Measurements from ENCODE around the gene ACP1.

ACP1 gene

DNA sequence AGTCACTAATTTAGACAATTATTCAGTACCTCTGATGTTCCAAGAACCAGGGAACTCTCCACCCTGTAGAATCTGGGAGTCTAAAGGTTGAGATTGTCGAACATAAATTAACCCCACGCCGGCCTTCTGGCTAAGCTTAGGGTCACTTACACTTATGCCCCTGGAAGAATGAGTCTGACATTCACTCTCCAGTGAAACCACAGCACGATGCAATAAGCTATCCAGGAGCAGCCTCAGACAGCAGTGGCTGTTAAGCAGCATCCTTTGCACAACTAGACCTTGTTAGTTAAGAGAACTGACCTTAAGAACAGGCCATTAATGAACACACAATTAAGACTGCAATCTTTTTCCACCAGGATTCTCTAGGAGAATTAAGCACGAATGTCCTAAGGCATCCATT is 25.9 kb upstream of the ACP1 start:
- no peak overlapping the region for H3K9ac ChIP-seq
- no peaks in the 10 kb centered on the region for H3K79me2 ChIP-seq (ENCODE audit: insufficient read depth, low read depth)
- no peaks in the 10 kb centered on the region for H4K20me1 ChIP-seq (ENCODE audit: insufficient read depth)
- TF ChIP-seq, protein P1, sequence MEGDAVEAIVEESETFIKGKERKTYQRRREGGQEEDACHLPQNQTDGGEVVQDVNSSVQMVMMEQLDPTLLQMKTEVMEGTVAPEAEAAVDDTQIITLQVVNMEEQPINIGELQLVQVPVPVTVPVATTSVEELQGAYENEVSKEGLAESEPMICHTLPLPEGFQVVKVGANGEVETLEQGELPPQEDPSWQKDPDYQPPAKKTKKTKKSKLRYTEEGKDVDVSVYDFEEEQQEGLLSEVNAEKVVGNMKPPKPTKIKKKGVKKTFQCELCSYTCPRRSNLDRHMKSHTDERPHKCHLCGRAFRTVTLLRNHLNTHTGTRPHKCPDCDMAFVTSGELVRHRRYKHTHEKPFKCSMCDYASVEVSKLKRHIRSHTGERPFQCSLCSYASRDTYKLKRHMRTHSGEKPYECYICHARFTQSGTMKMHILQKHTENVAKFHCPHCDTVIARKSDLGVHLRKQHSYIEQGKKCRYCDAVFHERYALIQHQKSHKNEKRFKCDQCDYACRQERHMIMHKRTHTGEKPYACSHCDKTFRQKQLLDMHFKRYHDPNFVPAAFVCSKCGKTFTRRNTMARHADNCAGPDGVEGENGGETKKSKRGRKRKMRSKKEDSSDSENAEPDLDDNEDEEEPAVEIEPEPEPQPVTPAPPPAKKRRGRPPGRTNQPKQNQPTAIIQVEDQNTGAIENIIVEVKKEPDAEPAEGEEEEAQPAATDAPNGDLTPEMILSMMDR (conservative IDR thresholded peaks at IDR 0.05; ENCODE audit: low read depth, low read length) = no peak
- no peaks in the 10 kb centered on the region for H3K36me3 ChIP-seq (ENCODE audit: insufficient read depth)
- H3K27me3 ChIP-seq (ENCODE audit: insufficient read depth, low read depth) = no peaks in the 10 kb centered on the region
- no peaks in the 10 kb centered on the region for H3K4me1 ChIP-seq (ENCODE audit: low read depth, poor library complexity, severe bottlenecking)
- no peak overlapping the region for H3K27ac ChIP-seq
- H3K4me3 ChIP-seq (IDR thresholded peaks at IDR 0.05; ENCODE audit: insufficient read depth, low read depth, low read length) = no peak overlapping the region
- no peak overlapping the region for H2AFZ ChIP-seq (ENCODE audit: low read depth)
- H3K4me2 ChIP-seq = no peak overlapping the region

DNA sequence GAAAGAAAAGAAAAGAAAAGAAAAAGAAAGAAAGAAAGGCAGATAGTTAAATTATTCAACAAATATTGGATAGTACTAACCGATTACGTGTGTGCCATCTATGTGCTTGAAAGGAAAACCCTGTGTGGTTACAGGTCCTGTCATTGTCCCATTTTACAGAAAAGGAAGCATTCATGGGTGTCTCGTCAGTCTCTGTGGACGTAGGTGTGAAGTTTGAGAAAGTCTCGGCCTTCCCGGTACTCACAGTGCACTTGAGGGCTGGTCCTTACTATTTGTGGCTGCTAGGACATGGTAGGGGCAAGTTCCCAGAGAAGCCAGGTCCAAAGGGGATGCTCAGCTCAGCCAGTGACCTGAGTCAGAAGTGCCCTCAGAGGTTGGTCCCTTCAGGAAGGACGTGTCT is 20.2 kb upstream of the ACP1 start:
- Histone ChIP-seq H3K36me3 (ENCODE audit: insufficient read depth) (no peaks in the 10 kb centered on the region), H3K4me3 (IDR thresholded peaks at IDR 0.05; ENCODE audit: insufficient read depth, low read depth, low read length) (no peak overlapping the region), H3K79me2 (ENCODE audit: insufficient read depth, low read depth) (no peaks in the 10 kb centered on the region), H4K20me1 (ENCODE audit: insufficient read depth) (no peaks in the 10 kb centered on the region), H3K27ac (no peak overlapping the region), H3K4me1 (ENCODE audit: low read depth, poor library complexity, severe bottlenecking) (no peaks in the 10 kb centered on the region), H3K4me2 (no peak overlapping the region), H2AFZ (ENCODE audit: low read depth) (no peak overlapping the region), H3K9ac (no peak overlapping the region), H3K27me3 (ENCODE audit: insufficient read depth, low read depth) (no peaks in the 10 kb centered on the region)
- TF ChIP-seq, protein P1 (conservative IDR thresholded peaks at IDR 0.05; ENCODE audit: low read depth, low read length) = no peak

DNA sequence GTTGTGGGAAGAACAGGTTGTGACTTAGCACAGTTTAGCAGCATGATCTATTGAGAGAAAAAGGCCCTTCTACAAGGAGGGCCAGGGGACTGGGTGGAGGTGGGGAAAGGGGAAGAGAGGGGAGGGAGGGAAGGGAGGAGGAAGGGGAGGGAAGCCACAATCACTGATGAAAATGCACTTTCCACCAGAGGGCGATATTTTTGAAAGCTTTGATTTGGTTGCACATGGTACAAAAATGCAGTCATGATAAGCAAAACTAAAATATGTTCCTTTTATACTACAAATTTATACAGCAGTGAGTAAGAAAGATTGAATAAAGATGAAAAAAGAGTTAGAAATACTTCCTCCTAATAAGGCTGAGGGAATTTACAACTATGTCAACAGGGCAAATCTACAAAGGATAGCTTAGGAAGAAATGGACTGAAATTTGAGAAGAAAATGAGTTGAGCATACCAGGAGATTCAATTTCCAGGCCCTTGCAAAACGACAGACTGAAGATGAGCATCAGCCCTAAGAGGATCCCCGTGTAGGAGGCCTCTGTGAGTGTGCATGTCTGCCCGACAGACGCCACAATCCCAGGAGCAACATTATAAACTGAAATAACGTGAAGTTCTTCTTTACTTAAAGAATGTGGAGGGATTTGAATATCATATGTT is 18.1 kb upstream of the ACP1 start:
- H2AFZ ChIP-seq (ENCODE audit: low read depth) = no peak overlapping the region
- no peak overlapping the region for H3K4me3 ChIP-seq (IDR thresholded peaks at IDR 0.05; ENCODE audit: insufficient read depth, low read depth, low read length)
- H4K20me1 ChIP-seq (ENCODE audit: insufficient read depth) = no peaks in the 10 kb centered on the region
- H3K27ac ChIP-seq = no peak overlapping the region
- no peaks in the 10 kb centered on the region for H3K4me1 ChIP-seq (ENCODE audit: low read depth, poor library complexity, severe bottlenecking)
- no peak overlapping the region for H3K9ac ChIP-seq
- H3K79me2 ChIP-seq (ENCODE audit: insufficient read depth, low read depth) = no peaks in the 10 kb centered on the region
- no peaks in the 10 kb centered on the region for H3K27me3 ChIP-seq (ENCODE audit: insufficient read depth, low read depth)
- no peak overlapping the region for H3K4me2 ChIP-seq
- no peaks in the 10 kb centered on the region for H3K36me3 ChIP-seq (ENCODE audit: insufficient read depth)
- TF ChIP-seq, protein P1 (conservative IDR thresholded peaks at IDR 0.05; ENCODE audit: low read depth, low read length) = peak; percentile 60

DNA sequence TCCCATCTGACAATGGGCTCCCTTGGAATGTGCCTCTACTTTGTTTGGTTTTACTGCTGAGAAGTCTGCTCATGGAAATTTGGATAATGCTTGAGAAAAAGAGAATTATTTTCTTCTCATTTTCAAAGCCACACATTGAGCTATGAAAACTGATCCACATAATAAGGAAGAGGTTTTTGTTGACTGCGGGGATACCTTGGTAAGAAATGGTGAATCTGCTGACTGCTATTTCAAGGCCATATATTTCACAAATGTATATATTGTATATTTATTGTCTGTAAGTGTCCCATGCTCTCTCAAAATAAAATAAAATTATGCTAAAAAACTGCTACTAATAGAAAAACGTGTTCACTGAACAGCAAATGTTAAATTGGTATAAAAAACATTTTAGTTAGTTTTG is 16.0 kb upstream of the ACP1 start:
- H3K79me2 ChIP-seq (ENCODE audit: insufficient read depth, low read depth) = no peaks in the 10 kb centered on the region
- no peaks in the 10 kb centered on the region for H3K27me3 ChIP-seq (ENCODE audit: insufficient read depth, low read depth)
- H3K9ac ChIP-seq = no peak overlapping the region
- H2AFZ ChIP-seq (ENCODE audit: low read depth) = no peak overlapping the region
- no peak overlapping the region for H3K27ac ChIP-seq
- H4K20me1 ChIP-seq (ENCODE audit: insufficient read depth) = no peaks in the 10 kb centered on the region
- no peak overlapping the region for H3K4me2 ChIP-seq
- no peaks in the 10 kb centered on the region for H3K4me1 ChIP-seq (ENCODE audit: low read depth, poor library complexity, severe bottlenecking)
- no peaks in the 10 kb centered on the region for H3K36me3 ChIP-seq (ENCODE audit: insufficient read depth)
- TF ChIP-seq, protein P1 (conservative IDR thresholded peaks at IDR 0.05; ENCODE audit: low read depth, low read length) = no peak
- no peak overlapping the region for H3K4me3 ChIP-seq (IDR thresholded peaks at IDR 0.05; ENCODE audit: insufficient read depth, low read depth, low read length)

Measured in KMS-11 (cell line).